ENCODE results near the gene JAKMIP2. TPM values are rescaled to one million over a fixed set of nuclear protein-coding genes. Genes with fewer than 3 reads are reported as not detected.
A peak's percentile ranks its signal among the peaks of the same experiment; 100 is the strongest.

The JAKMIP2 gene
- polyA plus RNA-seq, 10 donors = 0.80 to 4.2 (median 1.9) TPM

- DNase-seq = no peak
Measured at GRCh38 chr5:147699496-147700088, 82.9 kb downstream of the JAKMIP2 start.

- DNase-seq = no peak
Measured at GRCh38 chr5:147697380-147697779, 85.1 kb downstream of the JAKMIP2 start.

DNA sequence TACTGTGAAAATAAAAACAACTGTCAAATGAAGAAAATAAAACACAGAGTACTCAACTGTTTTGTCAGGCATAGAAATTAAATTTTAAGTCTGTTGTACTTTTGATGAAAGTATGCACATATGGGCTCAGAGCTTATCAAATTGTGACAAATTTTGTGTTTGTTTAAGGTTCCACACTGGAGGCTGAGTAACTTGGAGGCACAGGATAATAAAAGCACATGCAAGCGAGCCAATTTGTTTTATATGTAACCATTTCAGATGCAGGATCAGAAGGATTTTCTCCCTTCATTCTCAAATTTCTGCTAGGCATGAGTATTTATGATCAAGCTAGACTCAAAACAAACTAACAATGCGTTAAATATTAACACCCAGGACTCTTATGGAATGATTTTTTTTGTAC is 87.8 kb downstream of the JAKMIP2 start:
- DNase-seq = no peak

DNA sequence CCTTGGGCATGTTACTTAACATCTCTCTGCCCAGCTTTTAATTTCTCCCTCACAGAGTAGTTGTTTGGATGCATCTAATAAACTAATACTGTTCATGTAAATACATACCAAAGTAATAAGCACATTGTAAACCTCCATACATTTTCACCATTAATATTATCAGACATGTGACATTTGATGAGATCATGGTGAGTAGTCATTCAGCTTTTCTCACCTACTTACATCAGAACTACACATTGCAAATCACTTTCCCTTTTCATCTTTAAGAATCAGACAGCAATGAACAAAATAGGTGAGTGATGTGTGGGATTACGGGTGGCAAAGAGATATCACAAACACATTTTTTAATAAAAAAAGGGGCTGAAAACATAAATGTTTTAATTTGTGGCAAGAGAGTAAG is 89.3 kb downstream of the JAKMIP2 start:
- no peak for DNase-seq

GRCh38 chr5:147691130-147691529 is 91.4 kb downstream of the JAKMIP2 start:
- DNase-seq = no peak

GRCh38 chr5:147690595-147690994 is 91.9 kb downstream of the JAKMIP2 start:
- no peak for DNase-seq

DNA sequence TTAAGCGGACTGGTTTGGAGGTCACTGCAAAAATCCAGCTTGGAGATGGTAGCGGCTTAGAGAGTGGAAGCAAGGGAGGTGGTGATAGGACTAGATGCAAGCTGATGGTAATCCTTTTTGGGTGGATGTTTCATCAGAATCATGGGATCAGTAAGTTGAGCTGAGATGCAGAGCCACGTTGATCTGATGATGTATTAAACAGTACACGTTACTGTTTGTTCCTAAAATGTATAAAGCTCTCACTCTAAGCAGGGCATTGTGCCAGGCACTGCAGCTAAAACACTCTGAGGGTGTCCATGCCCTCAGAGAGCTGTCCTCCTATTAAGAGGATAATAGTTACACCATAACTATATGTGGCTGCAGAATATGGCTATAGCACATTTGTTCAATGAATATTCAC is 93.1 kb downstream of the JAKMIP2 start:
- no peak for DNase-seq

GRCh38 chr5:147688656-147689356 is 93.7 kb downstream of the JAKMIP2 start:
- peak in 2 of 3 donors; percentile 36 to 46 for DNase-seq

DNA sequence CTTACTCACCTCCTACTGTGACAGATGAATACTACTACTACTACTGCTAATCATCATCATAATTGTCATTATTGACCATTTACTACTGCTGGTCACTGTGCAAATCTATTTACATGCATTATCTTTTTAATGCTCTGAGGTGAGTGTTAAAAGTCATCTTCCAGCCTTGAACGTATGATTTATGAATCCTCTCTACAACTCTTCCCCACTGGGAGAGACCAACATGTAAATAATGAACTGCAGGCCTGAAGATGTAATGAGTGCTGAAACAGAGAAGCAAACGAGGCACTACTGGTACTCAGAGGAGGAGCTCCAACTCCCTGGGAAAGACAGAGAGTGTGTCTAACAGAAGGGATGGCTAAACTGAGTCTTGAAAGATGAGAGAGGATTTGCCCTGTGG is 95.4 kb downstream of the JAKMIP2 start:
- no peak for DNase-seq

DNA sequence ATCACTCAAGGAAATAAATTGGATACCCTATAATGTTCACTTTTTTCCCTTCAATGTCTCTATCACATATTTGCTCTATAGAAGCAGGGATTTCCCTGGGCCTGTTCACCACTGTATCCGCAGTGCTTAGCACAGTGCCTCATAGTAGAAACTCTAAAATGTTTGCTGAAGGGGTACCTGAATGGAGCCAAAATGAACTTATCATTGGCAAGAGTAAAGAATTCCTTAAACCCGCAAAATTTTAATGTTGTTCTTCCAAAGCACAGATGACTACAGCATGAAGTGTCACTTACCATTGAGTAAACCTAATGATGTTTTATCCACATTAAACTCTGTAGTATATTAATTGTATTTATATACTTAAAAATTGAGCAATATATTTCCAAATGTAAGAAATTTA is 96.1 kb downstream of the JAKMIP2 start:
- DNase-seq = no peak

DNA sequence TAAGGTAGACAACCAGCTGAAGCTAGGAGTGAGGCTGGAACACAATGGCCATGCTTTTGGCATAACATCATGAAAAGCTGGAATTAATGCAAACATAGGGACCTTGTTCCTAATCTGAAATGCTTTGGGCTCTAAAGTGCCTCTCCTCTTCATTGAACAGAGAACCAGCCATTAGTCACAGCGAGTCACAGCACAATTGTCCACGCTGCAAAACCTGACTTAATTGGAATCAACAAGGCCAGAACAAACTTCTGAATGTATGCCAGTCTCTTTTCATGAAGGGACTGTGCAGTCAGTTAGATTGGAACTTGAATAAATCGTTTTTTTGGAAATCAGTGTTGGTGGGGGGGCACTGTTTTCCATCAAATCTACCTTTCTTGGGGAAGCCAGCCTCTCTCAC is 96.5 kb downstream of the JAKMIP2 start:
- no peak for DNase-seq

DNA sequence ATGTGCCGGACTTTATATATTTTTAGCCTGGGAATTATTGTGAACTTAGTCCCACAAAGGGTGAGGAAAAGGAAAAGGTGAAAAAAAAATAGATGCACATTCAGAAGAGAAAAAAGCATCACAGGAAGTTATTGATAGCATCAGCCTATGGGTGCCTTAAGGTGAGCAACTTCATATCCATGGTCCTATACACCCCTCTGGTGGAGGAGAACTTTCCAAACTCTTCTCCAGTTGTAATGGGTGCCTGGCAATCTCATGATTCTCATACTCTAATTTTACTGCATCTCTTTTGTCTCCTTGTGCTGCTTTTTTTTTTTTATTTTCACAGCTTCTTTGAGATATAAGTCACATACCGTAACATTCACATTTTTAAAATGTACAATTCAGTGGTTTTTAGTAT is 107.4 kb downstream of the JAKMIP2 start:
- DNase-seq = no peak

DNA sequence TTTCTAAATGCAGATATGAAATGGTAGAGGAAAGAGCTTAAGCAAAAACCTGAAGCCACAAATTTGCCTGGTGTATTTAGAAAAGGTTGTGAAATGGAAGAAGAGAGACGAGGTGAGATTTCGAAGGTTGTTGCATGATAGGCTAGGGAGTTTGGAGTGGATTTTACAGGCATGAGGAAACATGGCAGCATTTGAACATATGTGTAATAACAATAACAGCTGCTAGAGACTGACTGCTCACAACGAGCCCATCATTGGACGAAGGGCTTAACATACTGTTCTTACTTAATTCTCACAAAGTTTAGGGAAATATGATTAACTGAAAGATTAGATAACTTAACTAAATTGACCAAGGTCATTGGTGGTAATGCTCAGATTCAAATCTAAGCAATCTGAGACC is 108.1 kb downstream of the JAKMIP2 start:
- no peak for DNase-seq

DNA sequence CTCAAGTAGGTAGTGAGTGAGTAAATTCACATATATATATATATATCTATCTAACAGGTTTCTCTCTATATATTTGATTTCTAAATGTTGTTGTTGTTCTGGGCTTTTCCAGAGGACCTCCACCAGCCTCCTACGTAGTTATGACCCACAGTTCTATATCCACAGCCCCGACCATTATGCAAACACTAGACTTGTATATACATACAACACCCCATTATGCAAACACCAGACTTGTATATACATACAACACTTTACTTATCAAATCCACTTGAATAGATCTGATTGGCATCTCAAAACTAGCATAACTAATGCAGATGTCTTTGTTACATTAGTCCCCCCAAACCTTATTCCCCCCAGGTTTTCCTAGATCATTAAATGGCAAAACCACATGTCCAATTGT is 108.7 kb downstream of the JAKMIP2 start:
- no peak for DNase-seq

DNA sequence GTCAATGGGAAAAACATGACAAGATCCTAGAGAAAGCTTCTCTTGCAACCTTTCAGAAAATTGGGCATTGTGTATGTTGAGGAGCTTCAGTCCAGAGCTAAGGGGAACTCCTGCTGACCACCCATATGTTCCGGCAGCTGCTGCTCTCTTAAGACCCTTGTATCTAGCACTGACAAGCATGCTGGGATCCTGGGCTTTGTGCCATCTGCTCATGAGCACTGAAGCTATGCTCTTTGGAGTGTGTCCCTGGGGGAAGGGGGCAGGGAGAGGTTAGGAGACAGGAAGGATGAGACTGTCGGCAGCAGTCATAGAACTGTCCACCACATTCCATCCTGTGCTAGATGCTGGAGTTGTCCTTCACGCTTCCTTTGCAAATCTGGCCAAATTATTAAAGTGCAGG is 109.3 kb downstream of the JAKMIP2 start:
- DNase-seq = peak; percentile 41 to 68 (median 52)

- no peak for DNase-seq
Measured at GRCh38 chr5:147671365-147671764, 111.2 kb downstream of the JAKMIP2 start.

DNA sequence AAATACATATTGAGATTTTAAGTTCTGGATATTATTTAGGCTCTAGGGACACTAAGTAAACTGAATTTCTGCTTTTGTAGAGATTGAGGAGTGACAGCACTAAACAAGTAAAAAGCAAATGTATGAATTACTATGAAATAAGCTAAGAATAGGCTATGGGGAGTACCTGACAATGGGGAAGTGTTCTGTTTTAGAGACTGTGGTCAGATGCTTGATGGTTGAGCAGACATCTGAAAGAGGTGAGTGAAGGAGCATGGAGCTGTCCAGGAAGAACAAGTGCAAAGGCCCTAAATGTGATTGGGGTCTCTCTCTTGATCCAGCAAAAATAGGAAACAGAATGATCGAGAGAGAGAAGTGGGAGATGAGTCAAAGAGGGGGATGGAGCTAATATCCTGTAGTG is 111.7 kb downstream of the JAKMIP2 start:
- no peak for DNase-seq

- no peak for DNase-seq
Measured at GRCh38 chr5:147669169-147669869, 113.2 kb downstream of the JAKMIP2 start.

DNA sequence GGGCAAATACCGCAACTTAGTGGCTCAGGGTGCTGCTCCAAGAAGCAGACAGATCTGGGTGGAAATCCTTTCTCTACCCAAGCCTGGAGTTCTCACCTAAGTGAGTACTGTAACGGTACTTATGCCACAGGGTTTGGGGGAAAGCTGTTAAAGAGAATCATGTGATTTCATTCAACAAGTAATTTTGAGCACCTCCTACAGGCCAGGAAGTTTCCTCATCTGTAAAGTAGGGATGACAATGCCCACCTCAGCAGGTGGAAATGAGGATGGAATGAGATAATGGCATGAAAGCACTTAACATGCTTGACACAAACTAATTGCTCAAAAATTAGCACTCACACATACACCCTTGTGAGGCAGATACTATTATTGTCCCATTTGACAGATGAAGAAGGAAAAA is 114.1 kb downstream of the JAKMIP2 start:
- no peak for DNase-seq

DNA sequence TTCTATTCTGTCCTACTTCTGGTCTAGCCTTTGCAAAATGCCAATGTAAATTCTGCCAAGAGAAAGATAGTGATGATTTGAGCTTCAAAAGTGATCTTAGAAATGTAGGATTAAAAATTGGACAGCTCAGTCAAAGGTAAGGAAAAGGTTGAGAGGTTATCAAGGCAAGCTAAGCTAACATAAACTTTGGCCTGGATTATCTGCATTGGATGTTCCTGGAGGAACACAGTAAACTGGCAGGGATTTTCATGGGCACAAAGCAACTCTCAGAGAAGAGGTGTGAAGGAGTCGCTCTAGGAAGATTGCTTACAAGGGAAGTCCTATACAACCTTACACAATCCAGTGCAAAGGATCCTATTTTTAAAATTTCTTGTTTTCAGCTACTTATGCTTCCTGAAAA is 115.2 kb downstream of the JAKMIP2 start:
- no peak for DNase-seq

GRCh38 chr5:147666419-147666818 is 116.1 kb downstream of the JAKMIP2 start:
- DNase-seq = no peak

DNA sequence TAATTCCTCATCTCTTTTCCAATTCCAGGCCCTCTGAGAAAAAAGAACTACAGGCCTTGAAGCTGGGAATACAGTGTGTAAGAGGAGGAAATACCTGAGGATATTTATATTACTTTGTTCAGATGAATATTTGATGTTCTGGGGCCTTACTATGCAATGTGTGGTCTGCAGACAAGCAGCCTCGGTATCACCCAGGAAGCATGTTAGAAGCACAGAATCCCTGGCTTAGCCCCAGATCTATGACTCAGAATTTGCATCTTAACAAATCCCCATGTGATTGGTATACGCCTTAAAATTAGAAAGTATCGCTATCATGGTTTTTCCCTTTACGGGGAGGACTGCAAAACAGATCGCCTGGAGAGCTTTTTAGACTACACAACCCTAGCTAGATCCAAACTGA is 121.0 kb downstream of the JAKMIP2 start:
- DNase-seq = peak in 1 of 3 donors; percentile 10

All from muscle of back (tissue), 11 donors.